ENCODE measurements around the gene CIZ1. TPM values are rescaled to one million over a fixed set of nuclear protein-coding genes. Genes with fewer than 3 reads are reported as not detected.

The CIZ1 gene
- total and polyA plus RNA-seq, 9 of the 15 experiments (the other 6 are each of a cell fraction or from before 2014, with no cell fraction given): 6.6 to 329 (median 87.8) TPM

DNA sequence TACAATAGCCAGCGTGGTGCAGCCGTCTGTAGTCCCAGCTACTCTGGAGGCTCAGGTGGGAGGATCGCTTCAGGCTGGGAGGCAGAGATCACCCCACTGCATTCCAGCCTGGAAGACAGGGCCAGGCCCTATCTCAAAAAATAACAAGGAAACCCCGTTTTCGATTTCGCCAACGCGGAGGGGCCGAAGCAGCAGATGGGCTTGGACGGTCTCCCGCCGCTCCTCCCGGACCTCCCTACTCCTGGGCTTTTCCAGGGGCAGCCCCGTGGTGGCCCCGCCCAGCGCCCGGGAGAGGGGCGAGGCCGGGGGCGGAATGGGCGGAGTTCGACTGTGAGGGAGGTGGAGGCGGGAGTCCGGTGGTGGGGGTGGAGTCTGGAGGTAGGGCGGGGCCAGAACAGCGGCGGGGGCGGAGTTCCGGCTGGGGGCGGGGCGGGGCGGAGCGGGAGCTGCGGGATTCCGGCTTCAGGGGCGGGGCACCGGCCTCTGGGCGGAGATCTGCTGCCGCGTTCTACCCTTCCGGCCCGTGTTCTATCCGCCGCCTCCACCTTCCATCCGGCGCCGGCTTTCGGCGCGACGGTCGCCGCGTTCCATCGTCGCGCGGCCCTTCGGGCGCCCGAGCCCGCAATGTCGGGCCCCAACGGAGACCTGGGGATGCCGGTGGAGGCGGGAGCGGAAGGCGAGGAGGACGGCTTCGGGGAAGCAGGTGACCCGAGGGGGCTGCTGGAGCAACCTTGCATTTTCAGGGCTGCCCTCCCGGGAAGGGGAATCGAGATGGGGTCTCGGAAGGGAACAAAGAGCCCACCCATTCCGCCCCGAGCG, 31.4 kb downstream of the CIZ1 start, which contains the start of gene BBLN (continued):
- TF ChIP-seq, protein P1, sequence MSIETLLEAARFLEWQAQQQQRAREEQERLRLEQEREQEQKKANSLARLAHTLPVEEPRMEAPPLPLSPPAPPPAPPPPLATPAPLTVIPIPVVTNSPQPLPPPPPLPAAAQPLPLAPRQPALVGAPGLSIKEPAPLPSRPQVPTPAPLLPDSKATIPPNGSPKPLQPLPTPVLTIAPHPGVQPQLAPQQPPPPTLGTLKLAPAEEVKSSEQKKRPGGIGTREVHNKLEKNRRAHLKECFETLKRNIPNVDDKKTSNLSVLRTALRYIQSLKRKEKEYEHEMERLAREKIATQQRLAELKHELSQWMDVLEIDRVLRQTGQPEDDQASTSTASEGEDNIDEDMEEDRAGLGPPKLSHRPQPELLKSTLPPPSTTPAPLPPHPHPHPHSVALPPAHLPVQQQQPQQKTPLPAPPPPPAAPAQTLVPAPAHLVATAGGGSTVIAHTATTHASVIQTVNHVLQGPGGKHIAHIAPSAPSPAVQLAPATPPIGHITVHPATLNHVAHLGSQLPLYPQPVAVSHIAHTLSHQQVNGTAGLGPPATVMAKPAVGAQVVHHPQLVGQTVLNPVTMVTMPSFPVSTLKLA (conservative IDR thresholded peaks at IDR 0.05): no peak
- TF ChIP-seq ARID1B (IDR thresholded peaks at IDR 0.05) (no peak), MCM5 (IDR thresholded peaks at IDR 0.05; ENCODE audit: low read depth) (no peak), BRD4 (IDR thresholded peaks at IDR 0.05) (0 out of 2 replicates have a peak, but pooled peaks have one; percentile 11), TAF15 (IDR thresholded peaks at IDR 0.05; ENCODE audit: low read depth, low read length) (no peak), ZNF644 (tag; IDR thresholded peaks at IDR 0.05; ENCODE audit: low read depth) (no peak), MAFK (IDR thresholded peaks at IDR 0.05; ENCODE audit: low read length) (no peak), NFXL1 (CRISPR knock-in tag; IDR thresholded peaks at IDR 0.05) (0 out of 2 replicates have a peak, but pooled peaks have one; percentile 45), NCOA2 (IDR thresholded peaks at IDR 0.05; ENCODE audit: partially characterized antibody in 2 of 2) (no peak), BHLHE40 (IDR thresholded peaks at IDR 0.05; ENCODE audit: low read length) (peak; percentile 69), LARP7 (IDR thresholded peaks at IDR 0.05) (peak; percentile 74; the same call in 1 of the 2 replicates), TBP (optimal IDR thresholded peaks at IDR 0.05; ENCODE audit: low read depth, low read length) (peak; percentile 80), ZNF23 (CRISPR knock-in tag; IDR thresholded peaks at IDR 0.05) (0 out of 2 replicates have a peak, but pooled peaks have one; percentile 55), ETS2 (tag; IDR thresholded peaks at IDR 0.05; ENCODE audit: borderline replicate concordance, poor library complexity, severe bottlenecking) (no peak), NUFIP1 (IDR thresholded peaks at IDR 0.05; ENCODE audit: partially characterized antibody) (no peak), SRSF9 (IDR thresholded peaks at IDR 0.05; ENCODE audit: borderline replicate concordance, low read depth, low read length) (no peak), ZNF75A (CRISPR knock-in tag; IDR thresholded peaks at IDR 0.05) (peak; percentile 70)
- TF ChIP-seq, protein P2, sequence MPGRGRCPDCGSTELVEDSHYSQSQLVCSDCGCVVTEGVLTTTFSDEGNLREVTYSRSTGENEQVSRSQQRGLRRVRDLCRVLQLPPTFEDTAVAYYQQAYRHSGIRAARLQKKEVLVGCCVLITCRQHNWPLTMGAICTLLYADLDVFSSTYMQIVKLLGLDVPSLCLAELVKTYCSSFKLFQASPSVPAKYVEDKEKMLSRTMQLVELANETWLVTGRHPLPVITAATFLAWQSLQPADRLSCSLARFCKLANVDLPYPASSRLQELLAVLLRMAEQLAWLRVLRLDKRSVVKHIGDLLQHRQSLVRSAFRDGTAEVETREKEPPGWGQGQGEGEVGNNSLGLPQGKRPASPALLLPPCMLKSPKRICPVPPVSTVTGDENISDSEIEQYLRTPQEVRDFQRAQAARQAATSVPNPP (IDR thresholded peaks at IDR 0.05; ENCODE audit: borderline replicate concordance, insufficient read depth, insufficient read length): no peak
- TF ChIP-seq, protein P3, sequence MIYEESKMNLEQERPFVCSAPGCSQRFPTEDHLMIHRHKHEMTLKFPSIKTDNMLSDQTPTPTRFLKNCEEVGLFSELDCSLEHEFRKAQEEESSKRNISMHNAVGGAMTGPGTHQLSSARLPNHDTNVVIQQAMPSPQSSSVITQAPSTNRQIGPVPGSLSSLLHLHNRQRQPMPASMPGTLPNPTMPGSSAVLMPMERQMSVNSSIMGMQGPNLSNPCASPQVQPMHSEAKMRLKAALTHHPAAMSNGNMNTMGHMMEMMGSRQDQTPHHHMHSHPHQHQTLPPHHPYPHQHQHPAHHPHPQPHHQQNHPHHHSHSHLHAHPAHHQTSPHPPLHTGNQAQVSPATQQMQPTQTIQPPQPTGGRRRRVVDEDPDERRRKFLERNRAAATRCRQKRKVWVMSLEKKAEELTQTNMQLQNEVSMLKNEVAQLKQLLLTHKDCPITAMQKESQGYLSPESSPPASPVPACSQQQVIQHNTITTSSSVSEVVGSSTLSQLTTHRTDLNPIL (CRISPR knock-in tag; IDR thresholded peaks at IDR 0.05): no peak
- TF ChIP-seq, protein P4, sequence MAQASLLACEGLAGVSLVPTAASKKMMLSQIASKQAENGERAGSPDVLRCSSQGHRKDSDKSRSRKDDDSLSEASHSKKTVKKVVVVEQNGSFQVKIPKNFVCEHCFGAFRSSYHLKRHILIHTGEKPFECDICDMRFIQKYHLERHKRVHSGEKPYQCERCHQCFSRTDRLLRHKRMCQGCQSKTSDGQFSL (CRISPR knock-in tag; IDR thresholded peaks at IDR 0.05): no peak
- TF ChIP-seq, protein P4 (tag; IDR thresholded peaks at IDR 0.05): no peak
- TF ChIP-seq, protein P5, sequence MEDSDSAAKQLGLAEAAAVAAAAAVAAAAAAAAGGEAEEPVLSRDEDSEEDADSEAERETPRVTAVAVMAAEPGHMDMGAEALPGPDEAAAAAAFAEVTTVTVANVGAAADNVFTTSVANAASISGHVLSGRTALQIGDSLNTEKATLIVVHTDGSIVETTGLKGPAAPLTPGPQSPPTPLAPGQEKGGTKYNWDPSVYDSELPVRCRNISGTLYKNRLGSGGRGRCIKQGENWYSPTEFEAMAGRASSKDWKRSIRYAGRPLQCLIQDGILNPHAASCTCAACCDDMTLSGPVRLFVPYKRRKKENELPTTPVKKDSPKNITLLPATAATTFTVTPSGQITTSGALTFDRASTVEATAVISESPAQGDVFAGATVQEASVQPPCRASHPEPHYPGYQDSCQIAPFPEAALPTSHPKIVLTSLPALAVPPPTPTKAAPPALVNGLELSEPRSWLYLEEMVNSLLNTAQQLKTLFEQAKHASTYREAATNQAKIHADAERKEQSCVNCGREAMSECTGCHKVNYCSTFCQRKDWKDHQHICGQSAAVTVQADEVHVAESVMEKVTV (CRISPR knock-in tag; IDR thresholded peaks at IDR 0.05): 0 out of 2 replicates have a peak, but pooled peaks have one; percentile 5

Measured in K562 (cell line).